GM18507 (cell line): ENCODE measurements around the gene DFFB.
"Not testable (repeated sequence)": the region's sequence is repeated elsewhere in the genome, so short reads cannot be mapped to it uniquely, and the experiment has no call there.

ENCODE experiments used
- DNase-seq: peaks from one replicate; pipeline ENCODE4 v3.0.0; 2011; ENCODE audit warnings: low read depth; ENCODE audit not compliant: insufficient read length; ENCODE audit errors: extremely low spot score
- FAIRE-seq: peaks from 2 replicates; lab custom pipeline; 2011; peaks lifted over from hg19 to GRCh38; lab: Jason Lieb, UNC

The DFFB gene, protein sequence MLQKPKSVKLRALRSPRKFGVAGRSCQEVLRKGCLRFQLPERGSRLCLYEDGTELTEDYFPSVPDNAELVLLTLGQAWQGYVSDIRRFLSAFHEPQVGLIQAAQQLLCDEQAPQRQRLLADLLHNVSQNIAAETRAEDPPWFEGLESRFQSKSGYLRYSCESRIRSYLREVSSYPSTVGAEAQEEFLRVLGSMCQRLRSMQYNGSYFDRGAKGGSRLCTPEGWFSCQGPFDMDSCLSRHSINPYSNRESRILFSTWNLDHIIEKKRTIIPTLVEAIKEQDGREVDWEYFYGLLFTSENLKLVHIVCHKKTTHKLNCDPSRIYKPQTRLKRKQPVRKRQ

DNA sequence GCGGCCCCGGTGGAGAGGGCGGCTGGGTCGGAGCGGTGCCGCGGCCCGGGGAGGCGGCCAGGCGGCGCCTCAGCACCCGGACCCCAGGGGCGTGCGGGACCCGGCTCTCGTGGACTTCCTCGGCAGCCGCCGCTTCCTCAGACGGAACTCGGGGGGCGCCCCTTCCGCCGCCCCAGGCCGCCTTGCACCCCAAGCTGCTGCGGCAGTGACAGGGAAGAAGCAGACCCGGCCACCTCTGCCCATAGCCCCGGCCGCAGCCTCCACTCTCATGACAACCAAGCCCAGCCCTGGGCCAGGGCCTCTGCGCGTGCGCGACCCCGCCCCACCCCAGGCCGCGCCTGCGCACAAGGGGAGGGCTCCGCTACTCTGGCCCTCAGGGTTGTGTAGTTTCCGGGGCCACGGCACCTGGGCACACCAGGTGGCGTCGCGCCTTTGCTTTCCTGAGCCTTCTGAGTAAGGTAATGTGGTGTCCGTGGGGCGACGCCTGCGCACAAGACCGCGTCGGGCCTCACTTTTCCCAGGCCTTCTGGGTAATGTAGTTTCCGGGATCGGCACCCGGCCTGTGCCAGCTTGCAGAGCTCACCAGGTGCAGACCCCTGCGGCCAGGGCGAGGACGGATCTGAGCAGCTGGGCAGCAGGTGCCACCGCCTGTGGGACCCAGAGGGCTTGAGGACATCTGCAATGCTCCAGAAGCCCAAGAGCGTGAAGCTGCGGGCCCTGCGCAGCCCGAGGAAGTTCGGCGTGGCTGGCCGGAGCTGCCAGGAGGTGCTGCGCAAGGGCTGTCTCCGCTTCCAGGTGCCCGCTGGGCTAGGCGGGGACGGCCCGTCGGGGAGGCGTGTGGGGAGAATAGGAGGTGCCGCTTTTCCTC lies at the start of gene DFFB, which contains the start of gene CEP104:
Gene DFFB, plus strand, starts transcription at position 554 of the 868 bp plus-strand sequence. Its CDS starts 128 bp downstream, at position 682.
Gene CEP104, minus strand, starts transcription at position 289 of the 868 bp plus-strand sequence. CDS start 4,804 bp downstream, outside the sequence.
- peak; percentile 100 for DNase-seq
- peak; percentile 99 for FAIRE-seq

DNA sequence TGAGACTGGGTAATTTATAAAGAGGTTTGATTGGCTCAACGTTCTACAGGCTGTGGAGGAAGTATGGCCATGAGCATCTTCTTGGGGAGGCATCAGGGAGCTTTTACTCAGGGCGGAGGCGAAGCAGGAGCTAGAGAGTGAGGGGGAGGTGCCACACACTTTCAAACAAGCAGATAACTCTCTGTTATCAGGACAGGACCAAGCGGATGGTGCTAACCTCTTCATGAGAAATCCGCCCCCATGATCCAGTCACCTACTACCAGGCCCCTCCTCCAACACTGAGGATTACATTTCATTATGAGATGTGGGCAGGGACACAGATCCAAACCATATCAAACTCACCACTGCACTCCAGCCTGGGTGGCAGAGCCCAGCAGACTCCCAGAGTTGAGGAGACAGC lies 49.5 kb upstream of the DFFB start:
- no peak for DNase-seq
- no peak for FAIRE-seq

DNA sequence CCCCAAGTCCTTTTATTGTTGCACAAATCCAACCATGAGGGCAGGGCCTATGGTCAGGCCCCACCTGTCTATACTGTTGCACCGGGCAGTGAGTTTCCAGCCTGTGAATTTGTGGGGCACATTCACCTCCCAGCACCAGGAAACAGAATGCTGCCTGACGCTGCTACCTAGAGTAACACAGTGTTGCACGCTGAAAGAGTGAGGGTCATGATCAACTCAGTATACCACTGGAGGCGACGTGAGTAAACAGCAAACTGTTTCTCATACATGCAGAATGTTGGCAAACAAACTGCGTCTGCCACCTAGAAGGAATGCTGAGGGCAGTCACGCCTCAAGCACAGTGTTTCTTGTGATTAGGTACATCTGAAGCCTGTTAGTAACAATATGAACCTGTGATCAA lies 47.6 kb upstream of the DFFB start:
- FAIRE-seq = no peak
- no peak for DNase-seq

DNA sequence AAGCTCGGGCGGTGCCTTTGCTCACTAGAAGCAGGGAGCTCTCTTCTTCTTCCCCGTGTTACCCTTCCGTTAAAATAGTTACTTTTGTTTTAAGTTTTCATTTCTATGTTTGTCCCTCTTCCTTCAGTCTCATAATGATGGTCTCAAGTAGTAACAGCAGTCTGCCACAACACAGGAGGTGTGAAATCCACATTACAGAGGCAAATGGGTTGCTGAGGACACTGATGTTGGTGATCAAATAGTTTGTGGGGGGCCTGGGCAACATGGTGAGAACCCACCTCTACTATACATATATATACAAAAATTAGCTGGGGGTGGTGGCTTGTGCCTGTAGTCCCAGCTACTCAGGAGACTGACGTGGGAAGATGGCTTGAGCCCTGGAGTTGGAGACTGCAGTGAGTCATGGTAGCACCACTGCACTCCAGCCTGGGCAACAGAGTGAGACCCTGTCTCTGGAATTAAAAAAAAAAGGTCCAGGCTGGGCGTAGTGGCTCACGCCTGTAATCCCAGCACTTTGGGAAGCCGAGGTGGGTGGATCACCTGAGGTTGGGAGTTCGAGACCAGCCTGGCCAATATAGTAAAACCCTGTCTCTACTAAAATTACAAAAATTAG lies 47.0 kb upstream of the DFFB start:
- not testable (repeated sequence) for DNase-seq, FAIRE-seq

DNA sequence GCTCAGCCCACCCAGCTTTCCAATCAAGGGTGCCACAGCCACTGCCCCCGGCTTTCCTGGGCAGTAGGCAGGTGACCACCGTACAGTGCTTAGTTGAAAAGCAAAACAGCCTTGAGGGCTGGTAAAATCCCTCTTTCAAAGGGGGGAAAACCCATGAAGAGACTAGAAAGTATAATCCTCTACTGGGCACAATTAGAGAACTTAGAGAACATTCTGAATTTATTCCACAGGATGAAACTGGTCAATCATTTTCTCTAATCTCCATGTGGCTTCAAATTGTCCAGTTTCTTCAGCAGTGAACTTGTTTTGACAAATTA lies 45.7 kb upstream of the DFFB start:
- FAIRE-seq = no peak
- no peak for DNase-seq

DNA sequence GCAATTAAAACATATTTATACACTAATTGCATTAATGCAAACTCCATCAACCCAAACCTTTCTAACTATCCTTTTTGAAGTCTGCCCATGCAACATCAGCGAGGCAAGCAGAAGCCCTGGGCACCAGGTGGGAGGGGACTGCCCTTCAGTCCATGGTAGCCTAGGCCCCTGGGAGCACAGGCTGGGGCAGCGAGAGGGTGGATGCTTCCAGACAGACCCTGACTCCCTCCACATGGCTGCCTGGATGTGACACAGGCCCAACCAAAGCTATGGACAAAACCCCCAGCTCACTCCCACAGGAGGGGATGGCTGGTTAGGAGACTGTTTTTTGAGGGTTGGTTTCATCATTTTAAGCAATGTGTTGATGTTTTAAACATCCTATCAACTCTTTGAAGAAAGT lies 43.2 kb upstream of the DFFB start:
- FAIRE-seq (no peak), DNase-seq (no peak)

DNA sequence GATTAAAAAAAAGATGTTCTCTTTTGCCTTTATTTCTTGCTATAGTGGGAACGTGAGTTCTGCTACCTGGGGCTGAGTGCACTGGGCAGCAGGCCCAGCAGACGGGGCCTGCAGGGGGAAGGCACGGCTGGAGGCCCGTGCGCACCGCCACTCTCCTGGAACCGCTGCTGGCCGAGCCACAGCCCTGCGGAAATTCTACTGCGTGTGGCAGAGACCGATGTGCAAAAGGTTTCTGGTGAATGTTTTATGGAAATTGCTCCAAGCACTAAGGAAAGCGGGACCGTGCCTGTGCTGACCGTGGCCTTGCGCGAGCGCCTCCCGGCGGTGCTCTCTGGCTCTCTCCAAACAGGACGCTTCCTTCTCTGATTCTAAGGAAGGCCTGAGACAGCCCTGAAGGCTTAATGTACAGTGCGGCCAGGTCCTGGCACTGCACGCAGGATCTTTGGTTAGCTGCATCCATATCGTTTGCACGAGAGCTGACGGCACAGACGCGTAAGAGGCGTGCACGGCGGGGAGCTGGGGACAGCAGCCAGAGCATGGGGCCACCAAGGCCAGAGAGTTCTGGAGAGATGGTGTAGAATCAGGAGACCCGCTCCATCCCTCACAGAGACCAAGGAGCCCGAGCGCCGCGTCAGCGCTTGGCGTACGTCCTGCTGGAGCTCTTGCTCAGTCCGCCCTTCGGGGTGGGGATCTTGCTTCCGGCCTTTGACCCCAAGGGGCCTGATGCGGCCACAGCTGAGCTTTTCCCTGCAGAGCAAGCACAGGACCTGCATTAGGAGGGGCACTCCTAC lies 42.3 kb upstream of the DFFB start:
- FAIRE-seq = no peak

DNA sequence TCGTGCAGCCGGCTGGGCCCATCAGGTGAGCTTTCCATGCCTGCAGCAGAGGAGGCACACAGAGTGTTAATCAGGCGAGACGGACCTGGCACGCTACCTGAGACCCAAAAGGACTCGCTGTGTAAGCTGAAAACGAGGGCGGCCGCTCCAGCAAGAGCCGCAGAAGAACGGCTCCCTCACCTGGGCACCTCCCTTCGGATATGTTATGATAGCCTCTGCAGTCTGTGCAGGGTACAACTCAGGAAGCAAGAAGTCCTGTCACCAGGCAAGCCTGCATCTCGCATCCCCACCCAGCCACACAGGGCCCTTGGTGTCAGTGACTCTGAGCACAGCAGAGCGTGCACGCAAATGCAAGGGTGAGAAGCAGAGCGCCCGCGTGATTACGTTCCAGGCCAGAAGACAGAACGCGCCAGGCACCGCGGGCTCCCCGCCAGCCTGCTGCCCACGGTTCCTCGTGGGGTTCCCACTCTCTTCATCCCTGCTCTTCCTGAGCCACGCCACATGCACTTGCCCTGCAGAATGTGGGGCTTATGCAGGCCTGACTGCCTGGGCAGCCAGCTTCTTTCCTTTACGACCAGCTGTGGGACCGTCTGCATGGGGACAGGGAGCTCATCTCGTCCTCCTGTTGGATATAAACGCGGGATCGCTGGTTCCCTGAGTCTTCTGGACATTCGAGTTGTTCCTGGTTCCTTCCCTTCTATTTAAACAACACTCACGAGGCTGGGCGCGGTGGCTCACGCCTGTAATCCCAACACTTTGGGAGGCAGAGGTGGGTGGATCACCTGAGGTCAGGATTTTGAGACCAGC lies 40.7 kb upstream of the DFFB start:
- no peak for DNase-seq
- FAIRE-seq = no peak

More for the DNA sequence above, 42.3 kb upstream of the DFFB start:
- DNase-seq = no peak

DNA sequence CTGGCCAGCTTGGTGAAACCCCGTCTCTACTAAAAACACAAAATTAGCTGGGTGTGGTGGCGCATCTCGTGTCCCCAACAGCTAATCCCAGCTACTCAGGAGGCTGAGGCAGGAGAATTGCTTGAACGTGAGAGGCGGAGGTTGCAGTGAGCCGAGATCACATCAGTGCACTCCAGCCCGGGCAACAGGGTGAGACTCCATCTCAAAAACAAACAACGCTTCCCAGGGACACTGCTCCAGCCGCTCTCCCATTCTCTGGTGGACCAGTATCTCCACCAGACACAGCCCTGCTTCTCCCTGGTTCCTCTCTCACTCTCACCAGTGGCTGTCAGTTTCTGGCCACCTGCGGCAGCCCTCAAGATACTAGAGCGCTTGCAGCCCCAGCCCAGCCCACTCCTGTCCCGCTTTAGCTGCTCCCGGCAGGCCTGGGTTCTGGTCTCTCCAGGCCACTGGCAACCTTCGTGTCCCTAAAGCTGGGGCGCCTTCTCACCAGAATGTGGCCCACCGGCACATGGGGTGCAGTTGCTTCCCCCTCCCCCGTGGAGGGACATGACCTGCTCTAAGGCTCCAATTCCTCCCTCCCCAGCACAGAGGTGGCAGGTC lies 40.0 kb upstream of the DFFB start:
- DNase-seq (no peak), FAIRE-seq (no peak)

DNA sequence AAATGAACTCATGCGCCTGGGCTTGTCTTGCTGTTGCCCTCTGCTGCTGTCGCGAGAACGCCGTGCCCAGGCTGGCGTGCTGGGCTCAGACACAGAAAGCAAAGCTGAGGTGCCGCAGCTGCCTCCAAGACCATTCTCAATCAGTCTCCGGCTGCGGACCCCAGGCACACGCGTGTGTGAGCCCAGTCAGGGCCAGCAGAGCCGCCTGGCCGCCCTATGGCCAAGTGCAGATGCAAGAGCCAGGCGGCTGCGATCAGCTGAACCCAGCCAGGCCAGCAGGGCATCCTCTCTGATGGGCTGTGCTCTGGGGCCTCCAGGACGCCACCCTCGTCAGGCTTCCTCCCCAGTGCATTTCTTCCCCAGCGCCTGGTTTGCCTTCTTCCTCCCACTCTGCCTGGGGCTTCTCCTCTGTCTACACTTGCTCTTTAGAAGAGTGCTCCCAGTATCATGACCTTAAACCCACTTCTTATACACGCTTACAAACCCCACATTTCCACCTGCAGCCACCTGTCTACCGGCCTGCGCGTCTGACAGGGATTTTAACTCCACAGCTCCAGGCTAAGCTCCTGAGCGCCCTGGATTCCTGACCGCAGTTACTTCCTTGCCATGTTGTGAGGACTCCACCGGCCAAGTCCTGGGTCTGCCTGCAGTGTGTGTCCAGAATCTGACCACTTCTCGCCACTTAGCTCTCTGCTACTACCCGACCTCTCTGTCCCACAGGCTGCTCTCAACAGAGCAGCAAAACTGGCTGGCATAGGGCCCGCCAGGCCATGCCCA lies 39.3 kb upstream of the DFFB start:
- DNase-seq (no peak), FAIRE-seq (no peak)

DNA sequence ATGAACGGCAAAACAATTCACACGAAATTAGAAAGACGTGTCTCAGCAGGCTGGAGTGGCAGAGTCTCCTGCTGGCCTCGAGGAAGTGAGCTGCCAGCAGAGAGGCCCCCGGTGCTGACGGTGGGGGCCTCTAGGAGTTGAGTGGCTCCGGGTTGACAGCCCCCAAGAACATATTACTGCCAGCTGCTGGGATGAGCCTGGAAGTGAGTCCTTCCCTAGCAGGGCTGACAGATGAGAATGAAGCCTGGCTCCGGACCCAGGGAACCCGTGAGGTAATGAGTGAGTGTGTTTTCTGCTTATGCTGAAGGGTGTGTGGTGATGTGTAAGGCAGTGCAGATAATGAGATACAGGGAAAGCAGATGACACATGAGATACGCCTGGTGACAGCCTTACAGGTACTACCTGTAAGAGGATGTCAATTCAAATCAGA lies 37.5 kb upstream of the DFFB start:
- FAIRE-seq (no peak), DNase-seq (no peak)

DNA sequence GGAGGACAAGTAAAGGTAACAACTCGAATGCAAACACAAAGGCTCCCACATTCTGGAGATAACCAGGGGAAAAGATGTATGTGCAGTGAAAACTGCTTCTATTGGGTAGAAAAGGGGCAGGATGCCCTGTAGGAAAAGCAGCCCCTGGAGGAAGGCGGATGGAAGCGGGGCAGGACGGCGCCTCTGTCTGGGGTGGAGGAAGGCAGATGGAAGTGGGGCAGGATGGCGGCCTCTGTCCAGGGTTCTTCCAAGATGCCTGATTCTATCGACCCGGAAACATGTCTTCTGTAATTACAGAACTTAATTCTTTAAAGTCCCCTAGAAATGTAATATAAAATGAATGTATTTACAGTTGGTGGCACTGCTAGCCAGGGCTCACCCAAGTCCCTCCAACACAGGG lies 37.0 kb upstream of the DFFB start:
- FAIRE-seq = no peak
- no peak for DNase-seq

DNA sequence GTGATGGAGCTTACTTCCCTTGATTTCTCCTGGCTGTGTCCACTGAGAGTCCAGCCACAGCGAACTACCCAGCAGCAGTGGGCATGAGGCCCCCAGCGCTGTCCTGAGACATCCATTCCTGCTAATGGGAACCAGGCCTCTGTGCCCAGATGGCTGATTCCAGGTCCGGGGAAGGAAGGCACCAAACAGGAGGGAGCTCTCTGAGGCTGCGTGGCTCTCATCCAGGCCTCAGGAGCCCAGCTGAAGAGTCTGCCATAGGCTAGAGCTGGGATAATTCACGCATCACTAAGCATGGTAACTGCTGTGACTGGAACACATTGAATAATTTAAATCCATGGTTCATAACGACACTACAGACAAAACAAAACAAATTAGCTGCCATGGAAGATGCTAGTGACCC lies 36.3 kb upstream of the DFFB start:
- DNase-seq (no peak), FAIRE-seq (no peak)

DNA sequence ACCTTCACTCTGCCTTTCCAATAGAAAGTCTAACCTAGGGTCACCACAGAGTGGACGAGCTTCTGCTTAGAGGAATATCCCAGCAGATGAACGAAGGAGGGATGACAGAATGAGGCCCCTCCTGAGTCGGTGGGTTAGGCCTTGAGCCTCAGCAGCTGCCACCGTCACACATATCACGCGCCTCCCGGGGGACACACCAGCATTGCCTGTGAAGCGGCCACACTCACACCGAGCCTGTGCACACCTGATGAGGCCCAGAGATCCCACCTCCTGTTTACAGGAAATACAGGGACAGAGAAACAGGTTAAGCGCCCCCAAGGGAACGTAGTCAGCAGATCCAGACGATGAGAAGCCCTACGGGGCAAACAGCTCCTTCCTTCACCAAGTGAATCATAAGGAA lies 35.8 kb upstream of the DFFB start:
- FAIRE-seq (no peak), DNase-seq (no peak)

DNA sequence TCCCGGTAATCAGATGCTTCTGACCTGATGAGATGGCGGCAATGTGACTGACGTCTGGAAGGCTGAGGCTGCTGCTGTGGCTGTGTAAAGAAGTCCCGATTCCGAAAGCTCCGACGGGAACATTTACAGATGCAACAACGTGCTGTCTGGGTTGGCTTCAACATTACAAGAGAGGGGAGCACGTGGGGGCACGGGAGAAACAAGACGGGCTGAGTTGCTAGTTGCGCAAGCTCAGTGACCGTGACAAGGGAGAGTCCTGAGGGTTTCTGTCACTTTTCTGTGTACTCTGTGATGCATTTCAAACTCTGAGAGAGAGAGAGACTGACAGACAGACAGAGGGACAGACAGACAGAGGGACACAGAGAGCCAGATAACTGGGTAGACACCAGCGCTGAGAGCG lies 35.4 kb upstream of the DFFB start:
- FAIRE-seq = no peak
- no peak for DNase-seq

DNA sequence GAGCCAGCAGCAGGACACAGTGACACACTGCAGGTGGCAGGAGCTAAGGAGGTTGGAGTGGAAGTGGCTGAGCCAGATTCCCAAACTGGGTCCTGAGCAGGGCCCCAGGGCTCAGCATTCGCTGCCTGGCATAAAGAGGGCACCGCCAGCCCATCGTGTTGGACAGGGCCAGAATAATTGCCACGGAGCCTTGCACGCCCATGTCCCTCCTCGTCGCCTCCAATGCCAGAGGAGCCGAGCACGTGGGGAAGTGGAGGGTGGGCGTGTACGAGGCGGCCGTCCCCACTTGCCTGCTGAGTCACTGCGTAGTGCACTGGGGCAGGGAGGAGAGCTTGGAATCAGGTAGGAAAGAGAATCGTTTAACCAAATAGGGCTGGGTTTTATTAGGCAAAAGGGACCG lies 34.9 kb upstream of the DFFB start:
- FAIRE-seq (no peak), DNase-seq (no peak)

DNA sequence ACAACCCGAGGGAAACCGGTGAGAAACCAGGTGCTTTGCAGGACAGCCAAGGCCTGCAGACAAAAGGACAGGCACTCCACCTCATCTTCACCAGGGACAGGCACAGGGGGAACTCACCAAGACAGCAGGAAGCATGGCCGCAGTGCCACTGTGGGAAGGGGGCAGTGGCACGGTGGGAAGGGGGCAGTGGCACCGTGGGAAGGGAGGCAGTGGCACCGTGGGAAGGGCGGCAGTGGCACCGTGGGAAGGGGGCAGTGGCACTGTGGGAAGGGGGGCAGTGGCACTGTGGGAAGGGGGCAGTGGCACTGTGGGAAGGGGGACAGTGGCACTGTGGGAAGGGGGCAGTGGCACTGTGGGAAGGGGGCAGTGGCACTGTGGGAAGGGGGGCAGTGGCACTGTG lies 32.6 kb upstream of the DFFB start:
- FAIRE-seq = no peak
- DNase-seq = no peak

DNA sequence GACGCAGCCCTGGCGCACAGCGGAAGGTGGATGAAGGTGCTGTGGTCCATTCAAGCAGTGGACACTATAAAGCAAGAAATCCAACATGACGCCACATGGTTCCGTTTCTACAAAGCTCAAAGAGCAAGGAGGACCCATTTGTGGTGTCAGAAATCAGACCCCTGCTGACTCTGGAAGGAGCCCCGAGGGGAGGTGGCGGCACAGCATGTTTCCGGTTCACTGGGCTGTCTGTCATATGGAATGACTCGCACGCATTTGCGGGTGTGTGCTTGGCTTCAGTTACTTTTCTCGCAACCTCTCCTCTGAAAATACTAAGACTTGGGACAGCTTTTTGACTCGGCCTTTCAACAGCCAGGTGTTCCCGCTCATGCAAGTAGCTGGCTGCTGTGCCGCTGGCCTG lies 31.9 kb upstream of the DFFB start:
- FAIRE-seq = no peak

More for the DNA sequence above, 31.9 kb upstream of the DFFB start:
- DNase-seq = no peak
